CD4-positive, alpha-beta T cell treated with Interleukin-15 for 1 hour (primary cell): ENCODE results near the gene RRP1.

Source experiments
- DNase-seq: peaks from one replicate; pipeline ENCODE4 v3.0.0-alpha.2; 2020

Gene RRP1

GRCh38 chr21:43759651-43760050 is 29.7 kb upstream of the RRP1 start:
- no peak for DNase-seq

GRCh38 chr21:43760391-43760958 is 28.9 kb upstream of the RRP1 start:
- DNase-seq: no peak

GRCh38 chr21:43761886-43762285 is 27.5 kb upstream of the RRP1 start:
- DNase-seq: no peak

DNA sequence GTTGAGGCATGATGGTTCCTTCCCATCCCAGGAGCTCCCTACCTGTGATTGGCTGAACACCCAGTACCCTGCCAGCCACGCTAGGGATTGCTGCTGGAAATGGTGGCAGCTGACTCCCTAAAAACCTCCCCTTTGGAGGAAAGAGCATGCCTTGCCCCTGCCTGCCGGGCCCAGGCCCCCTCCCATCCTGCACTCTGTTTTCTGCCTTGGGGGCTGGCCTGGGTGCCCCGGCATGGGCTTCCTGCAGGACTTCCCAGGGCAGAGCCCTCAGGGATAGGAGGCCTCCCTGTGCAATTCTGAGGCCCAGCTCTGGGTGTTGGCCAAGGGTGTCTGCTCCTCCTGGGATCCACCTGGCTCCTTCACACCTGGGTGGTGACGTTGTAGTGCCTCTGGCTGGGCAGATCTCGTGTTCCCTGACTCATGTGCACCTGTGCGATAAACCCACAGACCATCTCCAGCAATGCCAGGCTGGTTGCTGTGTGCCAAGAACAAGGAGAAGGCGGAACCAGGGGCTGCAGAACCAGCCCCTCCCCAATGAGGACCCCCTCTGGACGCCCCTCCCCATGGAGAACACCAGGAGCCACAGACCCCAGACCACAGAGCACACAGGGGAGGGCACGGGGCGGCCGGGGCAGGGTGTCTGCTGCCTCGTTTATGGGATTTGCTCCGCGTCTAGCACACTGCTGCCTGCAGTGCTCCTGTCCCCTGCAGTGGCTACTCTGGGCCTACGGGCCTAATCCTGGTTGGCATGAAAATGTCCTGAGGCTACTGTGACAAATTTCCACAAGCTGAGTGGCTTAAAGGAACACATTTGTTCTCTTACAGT is 26.9 kb upstream of the RRP1 start:
- DNase-seq: no peak

DNA sequence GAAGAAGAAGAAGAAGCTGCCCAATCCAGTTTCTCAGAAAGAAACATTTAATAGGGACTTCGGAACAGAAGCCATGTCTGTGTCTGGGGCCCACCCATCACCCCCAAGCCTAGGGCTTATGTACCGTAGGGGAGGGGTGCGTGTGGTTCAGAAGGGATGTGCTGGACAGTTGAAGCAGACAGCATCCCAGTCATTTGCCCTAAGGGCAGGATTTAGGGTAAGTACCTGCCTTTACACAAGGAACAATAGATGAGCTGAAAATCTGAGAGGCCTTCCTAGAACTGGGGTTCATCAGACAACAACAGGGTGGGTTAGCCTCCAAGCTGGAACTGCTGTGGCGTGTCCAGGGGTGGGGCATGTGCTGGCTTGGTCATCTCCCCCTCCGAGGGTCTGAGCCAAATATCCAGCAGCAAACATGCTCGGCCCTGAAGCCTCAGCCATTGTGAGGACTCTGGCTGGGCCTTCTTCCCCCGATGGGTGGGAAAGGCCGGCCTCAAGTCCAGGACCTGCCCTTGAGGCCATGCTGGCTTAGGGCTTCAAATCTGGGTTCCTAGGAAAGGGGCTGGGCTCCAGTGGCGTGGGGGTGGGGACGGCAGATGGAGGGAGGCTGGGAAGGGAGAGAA is 25.4 kb upstream of the RRP1 start:
- DNase-seq: no peak

- no peak for DNase-seq
Observed at GRCh38 chr21:43764576-43765495, 24.5 kb upstream of the RRP1 start.

DNA sequence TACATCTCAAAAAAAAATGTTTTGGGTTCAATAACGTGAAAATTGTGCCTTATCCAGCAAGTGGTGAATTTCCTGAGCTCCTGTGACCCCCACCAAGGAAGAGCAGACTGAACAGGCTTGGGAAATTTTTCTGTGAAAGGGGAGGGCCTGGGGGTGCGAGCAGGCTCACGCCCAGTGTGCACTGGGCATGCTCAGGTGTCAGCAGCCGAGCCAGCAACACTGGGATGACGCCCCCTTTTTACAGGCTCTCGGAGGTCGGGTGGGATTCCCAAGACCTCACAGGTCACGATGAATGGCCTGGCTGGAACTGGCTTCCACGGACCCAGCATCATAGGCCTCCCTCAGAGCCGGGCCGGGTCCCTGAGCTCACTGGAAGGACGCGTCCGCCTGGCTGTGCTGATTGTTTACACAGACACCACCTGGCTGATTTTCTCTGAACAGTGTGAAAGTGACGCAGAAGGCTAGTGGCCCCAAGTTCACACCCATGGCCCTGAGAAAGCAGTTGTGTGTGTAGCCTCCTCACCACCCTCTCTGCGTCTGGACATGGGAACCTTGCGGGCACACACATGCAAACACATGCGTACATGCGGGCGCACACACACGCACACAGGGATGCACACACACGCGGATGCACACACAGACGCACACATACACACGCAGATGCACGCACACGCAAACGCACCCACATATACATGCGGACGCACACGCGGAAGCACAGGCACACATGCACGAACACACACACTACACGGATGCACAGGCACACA is 22.5 kb upstream of the RRP1 start:
- no peak for DNase-seq

DNA sequence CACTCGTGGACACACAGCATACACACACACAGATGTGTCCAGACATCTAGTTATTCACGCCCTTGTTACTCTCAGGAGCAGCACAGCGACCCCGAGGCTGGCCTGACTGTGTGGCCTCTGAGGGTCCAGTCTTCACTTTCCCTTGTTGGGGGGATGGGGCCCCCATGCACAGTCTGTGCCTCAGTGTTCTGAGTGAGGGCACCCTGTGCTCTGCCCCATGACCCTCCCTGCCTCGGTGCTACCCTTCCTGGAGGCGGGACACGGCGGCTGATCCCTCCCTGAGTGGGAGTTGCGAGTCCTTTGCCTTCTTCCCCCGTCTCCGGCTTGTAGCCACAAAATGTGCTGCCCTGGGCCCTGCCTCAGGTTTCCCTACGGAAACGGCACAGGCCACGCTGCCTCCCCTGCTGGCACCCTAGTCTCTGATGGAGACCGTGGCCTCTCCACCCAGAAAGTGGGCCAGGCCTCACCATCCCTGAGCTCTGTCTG is 21.8 kb upstream of the RRP1 start:
- DNase-seq: no peak

- no peak for DNase-seq
Observed at GRCh38 chr21:43767984-43768867, 21.2 kb upstream of the RRP1 start.

GRCh38 chr21:43768868-43769167 is 20.6 kb upstream of the RRP1 start:
- no peak for DNase-seq

- DNase-seq: no peak
Observed at GRCh38 chr21:43769325-43769958, 19.9 kb upstream of the RRP1 start.

DNA sequence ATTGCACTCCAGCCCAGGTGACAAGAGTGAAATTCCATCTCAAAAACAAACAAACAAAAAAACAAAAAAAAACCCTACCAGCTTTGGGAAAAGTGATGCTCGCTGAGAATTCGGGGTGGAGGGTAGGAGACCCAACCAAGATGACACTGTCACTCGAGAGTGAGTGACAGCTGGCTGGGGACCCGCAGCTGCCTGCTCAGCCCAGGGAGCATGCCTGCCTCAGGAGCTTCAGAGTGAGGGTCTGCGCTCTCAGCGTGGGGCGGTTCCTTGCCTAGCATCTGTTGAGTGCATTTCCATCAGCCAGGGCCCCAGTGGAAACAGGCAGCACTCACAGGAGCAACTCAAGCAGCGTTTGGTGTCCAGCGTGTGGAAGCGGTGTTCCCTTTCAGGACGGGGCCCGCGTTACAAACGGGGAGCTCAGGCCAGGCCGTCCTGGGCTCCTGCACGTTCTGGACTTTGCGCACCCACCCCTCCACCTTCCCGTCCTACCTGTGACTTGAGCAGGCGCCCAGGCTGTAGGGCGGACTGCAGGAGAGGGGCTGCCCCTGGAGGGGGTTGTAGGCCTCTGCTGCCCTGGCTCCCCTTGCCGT is 19.2 kb upstream of the RRP1 start:
- DNase-seq: no peak

DNA sequence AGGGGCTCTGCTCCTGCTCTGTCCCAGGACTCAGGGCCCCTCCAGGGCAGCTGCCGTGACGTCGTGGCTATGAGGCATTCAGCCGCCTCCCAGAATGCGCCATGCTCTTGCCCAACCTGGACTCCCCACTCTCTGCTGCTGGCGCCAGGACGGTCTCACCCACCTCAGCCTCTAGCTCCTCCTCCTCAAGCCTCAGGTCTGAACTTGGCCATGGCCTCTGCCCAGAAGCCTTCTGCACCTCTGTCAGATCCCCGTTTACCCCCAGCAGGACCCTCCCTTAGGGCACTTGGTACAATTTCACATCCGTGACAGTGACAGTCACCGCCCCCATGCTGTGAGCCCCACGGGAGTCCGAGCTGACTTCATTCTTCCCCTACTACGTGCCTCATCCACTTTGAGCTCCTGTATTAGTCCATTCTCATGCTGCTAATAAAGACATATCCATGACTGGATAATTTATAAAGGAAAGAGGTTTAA is 18.1 kb upstream of the RRP1 start:
- no peak for DNase-seq

DNA sequence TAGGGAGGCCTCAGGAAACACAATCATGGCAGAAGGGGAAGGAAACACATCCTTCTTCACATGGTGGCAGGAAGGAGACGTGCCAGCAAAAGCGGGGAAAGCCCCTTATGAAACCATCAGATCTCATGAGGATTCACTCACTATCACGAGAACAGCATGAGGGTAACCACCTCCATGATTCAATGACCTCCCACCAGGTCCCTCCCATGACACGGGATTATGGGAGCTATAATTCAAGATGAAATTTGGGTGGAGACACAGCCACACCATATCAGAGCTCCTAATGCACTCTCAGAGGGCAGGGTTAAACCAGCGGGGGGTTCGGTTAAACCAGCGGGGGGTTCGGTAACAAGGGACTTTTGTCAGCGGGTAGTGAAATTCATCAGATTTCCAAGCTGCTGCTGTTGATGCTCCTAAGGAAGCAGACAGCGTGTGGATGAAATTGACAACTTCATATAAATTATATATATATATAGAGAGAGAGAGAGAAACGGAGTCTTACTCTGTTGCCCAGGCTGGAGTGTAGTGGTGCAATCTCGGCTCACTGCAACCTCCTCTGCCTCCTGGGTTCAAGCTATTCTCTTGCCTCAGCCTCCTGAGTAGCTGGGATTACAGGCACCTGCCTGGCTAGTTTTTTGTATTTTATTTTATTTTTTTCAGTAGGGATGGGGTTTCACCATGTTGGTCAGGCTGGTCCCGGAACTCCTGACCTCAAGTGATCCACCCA is 17.5 kb upstream of the RRP1 start:
- DNase-seq: peak; percentile 28

- DNase-seq: no peak
Observed at GRCh38 chr21:43772425-43772821, 17.0 kb upstream of the RRP1 start.

DNA sequence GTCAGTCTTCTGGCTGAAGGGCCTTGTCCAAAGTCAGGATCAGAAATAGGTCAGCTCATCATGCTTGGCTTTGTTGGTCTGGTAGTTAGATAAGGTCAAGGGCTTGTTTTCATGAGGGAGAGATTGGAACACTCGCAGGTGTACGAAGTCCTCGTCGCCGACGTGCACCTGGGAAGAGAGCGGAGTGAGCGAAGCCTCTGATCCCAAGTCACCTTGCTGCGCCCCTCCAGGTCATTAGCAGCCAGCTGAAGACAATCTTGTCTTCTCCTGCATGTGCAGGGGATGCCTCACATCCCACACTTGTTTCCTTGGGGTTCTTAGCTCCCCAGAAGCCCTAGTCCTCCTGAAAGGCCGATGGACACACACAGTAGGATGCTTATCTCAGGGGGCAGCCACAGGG is 15.2 kb upstream of the RRP1 start:
- DNase-seq: no peak

- no peak for DNase-seq
Observed at GRCh38 chr21:43775190-43775589, 14.2 kb upstream of the RRP1 start.

GRCh38 chr21:43775795-43776430 is 13.5 kb upstream of the RRP1 start, which contains the start of gene CSTB:
Gene CSTB, minus strand, starts transcription at chr21:43776308. Its CDS starts 39 bp downstream, at chr21:43776269.
- peak; percentile 69 for DNase-seq

DNA sequence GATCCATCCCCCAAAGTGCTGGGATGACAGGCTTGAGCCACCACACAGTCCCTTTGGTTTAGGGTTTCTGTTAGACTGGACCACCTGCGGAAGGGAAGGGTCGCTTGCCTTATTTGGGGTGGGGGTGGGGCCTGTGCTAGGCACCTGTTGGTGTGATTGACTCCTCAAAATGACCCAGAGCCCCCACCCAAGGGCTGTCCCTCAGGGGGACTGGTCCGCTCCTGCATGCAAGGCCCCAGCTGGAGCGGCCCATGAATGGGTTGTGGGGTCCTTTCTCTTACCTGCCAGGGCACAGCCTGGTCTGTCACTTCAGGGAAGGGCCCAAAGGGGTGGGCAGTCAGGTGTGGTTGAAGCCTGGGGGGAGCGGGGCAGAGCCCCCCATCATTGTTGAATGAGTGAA is 11.4 kb upstream of the RRP1 start:
- no peak for DNase-seq
